Iris pigment epithelial cell (primary cell): ENCODE data around the gene H6PD.
A peak's percentile ranks its signal among the peaks of the same experiment; 100 is the strongest.

Experiments used
- DNase-seq: peaks from one replicate; pipeline ENCODE4 v3.0.0-alpha.2; 2011; ENCODE audit warnings: low read depth

The H6PD gene

GRCh38 chr1:9260059-9260766, 25.6 kb downstream of the H6PD start:
- DNase-seq, result no peak

DNA sequence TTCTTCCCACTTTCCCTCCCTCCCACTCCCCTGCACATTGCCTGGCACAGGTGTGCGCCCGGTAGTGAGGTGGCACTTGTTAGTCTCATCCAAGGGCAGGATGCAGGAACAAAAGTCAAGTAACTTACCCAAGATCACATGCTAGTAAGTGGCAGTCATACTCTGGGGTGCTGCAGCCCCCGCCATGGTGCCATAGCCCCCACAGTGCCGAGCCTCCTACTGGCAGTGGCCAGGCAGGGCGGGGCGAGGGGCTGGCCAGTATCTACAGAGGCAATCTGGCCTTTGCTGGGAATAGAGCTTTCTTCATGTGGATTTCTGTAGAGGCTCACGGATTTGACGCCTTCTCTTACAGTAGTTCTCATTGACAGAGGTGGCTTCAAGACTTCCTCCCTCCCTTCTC, 26.9 kb downstream of the H6PD start:
- DNase-seq, result no peak

GRCh38 chr1:9262096-9262986, 27.8 kb downstream of the H6PD start:
- DNase-seq, result no peak

- DNase-seq, result no peak
Observed at GRCh38 chr1:9263276-9263855, 28.8 kb downstream of the H6PD start.

- DNase-seq, result no peak
Observed at GRCh38 chr1:9263984-9264872, 29.7 kb downstream of the H6PD start.

DNA sequence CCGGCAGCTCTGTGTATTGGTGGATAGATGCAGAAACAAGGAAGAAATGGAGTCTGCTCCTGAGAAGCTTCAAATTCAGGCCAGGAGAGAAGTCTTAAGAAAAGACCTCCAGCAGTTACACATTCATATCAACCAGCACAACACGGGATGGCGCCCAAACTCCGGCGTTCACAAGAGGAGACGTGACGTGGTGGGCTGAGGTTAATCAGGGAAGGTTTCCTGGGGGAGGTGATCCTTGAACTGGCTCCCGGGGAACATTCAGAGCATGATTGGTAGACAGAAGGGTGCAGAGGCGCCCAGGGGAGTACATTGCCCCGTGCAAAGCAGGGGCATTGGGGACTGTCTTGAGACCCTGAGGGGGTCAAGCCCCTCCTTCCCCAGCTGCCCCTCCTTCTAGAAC, 30.5 kb downstream of the H6PD start:
- no peak for DNase-seq

GRCh38 chr1:9265968-9266367, 31.4 kb downstream of the H6PD start:
- no peak for DNase-seq

DNA sequence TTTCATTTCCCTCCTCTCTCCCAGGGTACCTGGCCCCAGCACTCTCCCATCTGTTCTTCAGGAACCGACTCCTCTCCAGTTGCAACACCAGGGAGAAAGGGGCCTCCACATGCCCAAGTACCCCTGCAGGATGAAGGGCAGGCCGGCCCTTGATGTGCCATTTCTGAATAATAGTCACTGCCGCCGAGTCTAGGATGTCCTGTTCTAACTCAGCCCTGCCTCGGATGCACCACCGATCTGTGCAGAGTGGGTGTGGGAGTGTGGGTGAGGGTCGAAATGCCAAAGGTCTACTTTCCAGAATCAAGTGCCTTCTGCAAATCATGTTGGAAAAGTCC, 32.7 kb downstream of the H6PD start:
- no peak for DNase-seq

DNA sequence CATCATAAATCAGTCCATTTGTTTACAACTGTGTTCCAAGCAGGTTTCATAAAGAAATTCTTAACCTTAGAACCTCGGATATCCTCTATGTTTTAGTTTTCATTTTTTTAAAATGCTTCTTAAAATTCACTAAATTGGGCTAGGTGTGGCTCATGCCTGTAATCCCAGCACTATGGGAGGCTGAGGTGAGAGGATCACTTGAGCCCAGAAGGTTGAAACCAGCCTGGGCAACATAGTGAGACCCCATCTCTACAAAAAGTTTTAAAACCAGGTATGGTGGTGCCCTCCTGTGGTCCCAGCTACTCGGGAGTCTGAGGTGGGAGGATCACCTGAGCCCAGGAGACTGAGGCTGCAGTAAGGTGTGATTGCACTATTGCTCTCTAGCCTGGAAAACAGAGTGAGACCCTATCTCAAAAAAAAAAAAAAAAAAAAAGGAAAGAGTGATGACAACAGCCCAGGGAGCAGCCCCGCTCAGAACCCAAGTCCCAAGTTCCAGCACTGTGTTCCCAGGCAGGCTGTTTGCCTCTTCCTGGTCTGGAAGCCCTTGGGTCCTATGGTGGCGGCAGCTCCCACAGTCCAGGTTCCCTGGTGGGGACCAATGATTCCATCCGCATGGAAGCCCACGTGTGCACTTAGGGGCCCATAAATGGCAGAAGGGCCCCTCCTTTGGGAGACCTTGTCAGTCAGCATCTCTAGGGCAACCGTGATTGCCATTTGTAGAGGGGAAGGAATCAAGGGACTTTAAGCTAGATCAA, 33.4 kb downstream of the H6PD start:
- no peak for DNase-seq

GRCh38 chr1:9269078-9269501, 34.5 kb downstream of the H6PD start:
- no peak for DNase-seq

GRCh38 chr1:9269721-9270120, 35.1 kb downstream of the H6PD start:
- DNase-seq, result no peak

DNA sequence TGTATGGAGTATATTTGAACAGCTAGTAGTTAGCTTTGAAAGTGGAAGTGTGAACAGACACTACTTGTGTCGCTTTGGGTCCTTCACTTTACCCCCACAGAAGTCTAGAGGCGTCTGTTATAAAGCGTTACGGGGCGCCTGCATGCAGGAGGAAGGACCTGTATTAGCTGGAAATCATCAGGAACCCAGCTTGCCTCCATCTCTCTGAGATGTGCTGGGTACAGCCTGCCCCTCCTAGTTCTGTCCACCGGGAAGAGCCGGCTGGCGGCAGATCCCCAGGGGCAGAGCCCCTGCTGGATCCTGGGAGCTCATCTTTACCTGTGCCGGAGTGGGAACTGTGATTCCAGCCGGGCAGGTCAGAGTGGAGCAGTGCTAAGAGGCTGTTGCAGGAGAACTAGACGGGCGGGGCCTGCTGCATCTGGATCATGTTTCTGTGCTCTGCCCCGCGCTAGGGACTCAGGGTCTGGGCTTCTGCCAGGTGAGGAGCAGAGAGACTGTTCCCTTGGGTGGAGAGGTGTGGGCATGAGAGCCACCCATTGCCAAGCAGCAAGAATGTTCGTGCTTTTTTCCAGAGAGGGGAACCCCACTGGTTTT, 35.8 kb downstream of the H6PD start:
- DNase-seq, result no peak

DNA sequence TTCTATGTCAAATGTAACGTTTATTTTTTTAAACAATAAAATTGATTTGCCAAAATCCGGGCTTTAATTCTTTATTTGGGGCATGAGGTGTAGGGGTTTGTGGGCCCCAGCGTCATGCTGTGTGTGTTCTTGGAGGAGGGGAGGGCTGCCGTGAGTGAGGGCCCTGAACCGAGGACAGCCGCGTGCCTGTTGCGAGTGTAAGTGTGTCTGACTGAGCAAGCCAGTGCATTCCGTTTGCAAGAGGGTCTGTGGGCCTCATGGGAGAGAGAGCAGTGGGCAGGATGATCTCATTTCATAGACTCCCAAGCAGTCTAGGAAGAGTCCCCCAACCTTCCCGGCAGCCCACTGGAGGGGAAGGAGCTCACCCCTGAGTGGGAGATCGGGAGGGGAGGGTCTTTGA, 36.7 kb downstream of the H6PD start:
- DNase-seq, result no peak

DNA sequence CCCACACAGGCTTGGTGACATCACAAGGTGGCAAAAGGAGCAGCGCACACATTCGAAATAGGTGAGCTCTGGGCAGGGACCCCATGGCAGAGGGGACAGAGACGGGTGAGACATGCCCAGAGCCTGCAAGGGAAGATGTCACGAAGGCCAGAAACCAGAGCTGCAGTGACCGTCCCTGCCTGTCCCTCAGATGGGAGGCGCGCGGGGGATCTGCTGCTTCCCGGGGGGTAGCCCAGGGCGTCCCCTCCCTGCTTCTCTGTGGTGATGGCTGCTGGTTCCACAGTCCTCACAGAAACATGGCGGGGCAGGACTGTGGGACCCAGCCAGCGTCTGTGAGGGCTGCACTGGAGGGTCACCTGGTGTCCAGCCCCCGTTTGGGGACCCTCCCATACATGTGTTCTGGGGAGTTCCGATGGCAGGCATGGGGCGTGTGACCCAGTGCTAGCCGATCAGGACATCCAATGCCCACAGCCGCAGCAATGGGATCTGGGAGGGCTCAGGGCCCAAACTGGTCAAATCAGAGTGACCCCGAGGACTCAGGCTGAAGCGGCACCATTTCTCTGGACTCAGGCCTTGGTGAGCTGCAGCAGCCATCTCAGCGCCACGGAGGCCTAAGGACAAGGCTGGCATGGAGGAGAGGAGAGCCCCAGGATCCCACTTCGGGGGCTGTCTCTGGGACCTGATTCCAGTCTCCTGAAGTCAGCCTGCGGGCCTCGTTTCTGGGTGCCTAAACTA, 37.5 kb downstream of the H6PD start:
- no peak for DNase-seq

GRCh38 chr1:9273177-9273576, 38.6 kb downstream of the H6PD start:
- no peak for DNase-seq

DNA sequence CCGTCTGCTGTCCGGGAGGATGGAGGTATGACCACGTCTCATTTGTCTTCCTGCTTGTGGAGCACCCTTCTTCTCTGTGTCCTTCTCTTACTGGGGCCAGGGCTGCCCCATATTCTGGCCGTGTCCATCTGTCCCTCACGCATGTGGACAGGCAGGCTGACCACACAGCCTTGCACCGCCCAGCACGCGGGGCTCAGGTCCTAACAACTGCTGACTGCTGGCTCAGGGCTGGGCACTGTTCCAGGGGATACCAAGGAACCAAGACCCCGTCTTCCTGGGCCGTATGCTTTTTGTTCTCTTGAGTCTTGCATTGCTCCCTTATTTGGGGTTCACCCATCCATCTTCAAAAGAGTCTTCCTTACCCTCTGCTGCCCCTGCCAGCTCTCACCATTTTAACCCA, 40.6 kb downstream of the H6PD start:
- no peak for DNase-seq

- DNase-seq, result peak; percentile 92
Observed at GRCh38 chr1:9275567-9276034, 41.0 kb downstream of the H6PD start.

GRCh38 chr1:9278116-9278515, 43.5 kb downstream of the H6PD start:
- peak; percentile 40 for DNase-seq

DNA sequence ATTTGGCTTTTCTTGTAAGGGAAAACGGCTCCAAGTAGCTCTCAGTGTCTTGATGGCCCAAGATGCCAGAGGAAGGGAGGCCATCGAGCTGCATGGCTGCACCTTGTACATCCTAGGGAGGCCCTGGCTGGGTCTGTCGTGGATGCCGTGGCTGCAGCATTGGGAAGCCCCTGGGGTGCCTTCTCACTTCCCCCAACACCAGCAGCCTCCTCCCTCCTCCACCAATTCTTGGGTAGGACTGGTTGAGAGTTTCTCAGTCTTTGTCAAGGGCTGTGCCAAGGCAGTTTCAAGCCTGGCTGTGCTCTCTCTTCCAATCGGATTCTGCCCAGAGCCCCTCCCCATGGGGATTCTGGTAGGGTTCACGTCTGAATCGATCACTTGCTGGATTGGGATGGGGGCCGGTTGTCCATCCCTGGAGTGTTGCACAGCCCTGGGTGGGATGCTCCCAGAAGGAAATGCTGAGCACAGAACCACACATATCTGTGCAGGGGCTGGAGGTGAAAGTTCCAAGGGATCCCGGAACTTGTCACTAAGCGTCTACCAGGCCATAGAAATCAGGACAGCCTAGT, 44.1 kb downstream of the H6PD start:
- no peak for DNase-seq
